ENCODE data around the gene GIPC3.
A peak's percentile ranks its signal among the peaks of the same experiment; 100 is the strongest.

DNA sequence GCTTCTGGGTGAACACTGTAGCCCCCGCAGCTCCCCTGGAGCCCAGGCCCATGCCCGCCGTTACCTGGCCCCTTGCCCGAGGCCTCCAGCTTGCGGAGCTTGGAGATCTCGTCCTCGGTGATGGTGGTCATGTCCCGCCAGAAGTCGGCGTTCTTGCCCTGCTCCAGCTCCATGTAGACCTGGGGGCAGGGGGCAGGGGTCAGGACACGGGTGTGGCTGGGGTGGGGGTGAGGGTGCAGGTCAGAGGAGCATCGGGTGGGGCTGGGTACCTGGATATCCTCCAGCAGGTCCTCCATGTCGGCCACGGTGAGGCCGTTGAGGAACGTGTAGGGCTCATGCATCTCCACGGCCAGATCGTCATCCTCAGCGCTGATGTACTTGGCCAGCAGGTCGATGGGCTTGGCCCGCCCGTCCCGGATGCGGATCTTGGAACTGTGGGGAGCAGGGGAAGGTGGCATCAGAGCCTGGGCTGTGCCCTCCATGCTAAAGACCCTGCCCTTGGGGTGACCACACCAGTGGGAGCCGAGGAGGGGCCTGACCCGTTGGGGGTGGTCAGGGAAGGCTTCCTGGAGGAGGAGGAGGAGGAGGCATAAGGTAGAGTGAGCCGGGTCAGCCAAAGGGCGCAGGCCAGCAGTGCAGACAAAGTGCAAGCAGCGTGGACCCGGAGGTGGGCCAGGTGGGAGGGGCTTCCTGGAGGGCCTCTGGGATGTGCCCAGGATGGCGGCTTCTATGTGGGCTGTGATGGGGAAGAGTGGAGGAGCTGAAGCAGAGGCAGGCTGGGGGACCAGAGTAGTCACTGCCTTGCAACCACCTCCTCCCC lies 33.7 kb downstream of the GIPC3 start:
- TF ChIP-seq POLR2A (IDR thresholded peaks at IDR 0.05) = no peak
- TF ChIP-seq, protein P1, sequence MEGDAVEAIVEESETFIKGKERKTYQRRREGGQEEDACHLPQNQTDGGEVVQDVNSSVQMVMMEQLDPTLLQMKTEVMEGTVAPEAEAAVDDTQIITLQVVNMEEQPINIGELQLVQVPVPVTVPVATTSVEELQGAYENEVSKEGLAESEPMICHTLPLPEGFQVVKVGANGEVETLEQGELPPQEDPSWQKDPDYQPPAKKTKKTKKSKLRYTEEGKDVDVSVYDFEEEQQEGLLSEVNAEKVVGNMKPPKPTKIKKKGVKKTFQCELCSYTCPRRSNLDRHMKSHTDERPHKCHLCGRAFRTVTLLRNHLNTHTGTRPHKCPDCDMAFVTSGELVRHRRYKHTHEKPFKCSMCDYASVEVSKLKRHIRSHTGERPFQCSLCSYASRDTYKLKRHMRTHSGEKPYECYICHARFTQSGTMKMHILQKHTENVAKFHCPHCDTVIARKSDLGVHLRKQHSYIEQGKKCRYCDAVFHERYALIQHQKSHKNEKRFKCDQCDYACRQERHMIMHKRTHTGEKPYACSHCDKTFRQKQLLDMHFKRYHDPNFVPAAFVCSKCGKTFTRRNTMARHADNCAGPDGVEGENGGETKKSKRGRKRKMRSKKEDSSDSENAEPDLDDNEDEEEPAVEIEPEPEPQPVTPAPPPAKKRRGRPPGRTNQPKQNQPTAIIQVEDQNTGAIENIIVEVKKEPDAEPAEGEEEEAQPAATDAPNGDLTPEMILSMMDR (IDR thresholded peaks at IDR 0.05) = peak in 2 of 6 experiments; percentile 43 to 44

All from adrenal gland (tissue), 5 donors.